Measurements from ENCODE around the gene SCO1.

SCO1 gene

DNA sequence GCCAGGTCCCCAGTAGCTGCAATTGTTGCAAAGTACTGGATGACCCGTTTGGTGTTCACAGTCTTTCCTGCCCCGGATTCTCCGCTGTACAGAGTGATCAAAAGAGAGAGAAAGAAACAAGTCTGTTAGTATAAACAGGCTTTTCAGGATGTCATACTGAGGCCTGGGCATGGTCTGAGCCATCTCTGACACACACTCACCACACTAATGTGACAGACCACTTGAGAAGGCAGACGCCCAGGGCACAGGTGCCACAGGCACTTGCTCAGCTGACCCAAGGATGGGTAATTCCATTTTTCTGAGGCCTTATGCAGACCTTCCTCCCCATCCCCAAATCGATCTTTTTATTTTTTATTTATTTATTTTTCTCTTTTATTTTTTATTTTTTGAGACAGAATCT, 47.7 kb downstream of the SCO1 start:
- ATAC-seq, result no peak
- Mint-ChIP-seq H3K4me1 (peaks cover 6% of the 10 kb centered on the region), H3K9me3 (no peaks in the 10 kb centered on the region), H3K36me3 (peaks cover 7% of the 10 kb centered on the region), H3K27me3 (peaks cover 10% of the 10 kb centered on the region), H3K4me3 (no peak overlapping the region), H3K27ac (no peak overlapping the region)

DNA sequence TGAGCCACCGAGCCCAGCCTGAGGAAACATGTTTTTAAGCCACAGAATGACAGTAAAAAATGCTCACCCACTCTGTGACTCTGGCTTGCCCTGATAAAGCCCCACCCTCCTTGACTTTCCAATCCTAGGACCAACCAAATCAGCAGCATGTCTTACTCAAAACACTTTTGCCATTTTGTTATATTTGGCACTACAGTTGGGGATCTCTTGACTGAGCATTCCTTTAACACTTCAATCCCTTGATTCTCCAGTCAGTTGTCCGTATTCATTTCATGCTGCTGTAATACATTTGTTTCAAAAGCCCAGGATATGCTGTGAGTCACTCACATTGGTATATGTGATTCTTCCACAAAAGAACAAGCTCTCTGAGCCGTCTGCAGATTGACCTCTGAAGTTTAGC, 48.4 kb downstream of the SCO1 start:
- ATAC-seq, result no peak
- Mint-ChIP-seq H3K9me3 (no peaks in the 10 kb centered on the region), H3K36me3 (peaks cover 12% of the 10 kb centered on the region), H3K27me3 (peaks cover 4% of the 10 kb centered on the region), H3K4me1 (peaks cover 2% of the 10 kb centered on the region), H3K4me3 (no peak overlapping the region), H3K27ac (no peak overlapping the region)

GRCh38 chr17:10648381-10648780, 49.0 kb downstream of the SCO1 start:
- ATAC-seq, result no peak
- H3K4me3 Mint-ChIP-seq, result no peak overlapping the region
- no peak overlapping the region for H3K27ac Mint-ChIP-seq
- H3K36me3 Mint-ChIP-seq, result peaks cover 14% of the 10 kb centered on the region
- no peaks in the 10 kb centered on the region for H3K27me3 Mint-ChIP-seq
- H3K9me3 Mint-ChIP-seq, result no peaks in the 10 kb centered on the region
- no peaks in the 10 kb centered on the region for H3K4me1 Mint-ChIP-seq

DNA sequence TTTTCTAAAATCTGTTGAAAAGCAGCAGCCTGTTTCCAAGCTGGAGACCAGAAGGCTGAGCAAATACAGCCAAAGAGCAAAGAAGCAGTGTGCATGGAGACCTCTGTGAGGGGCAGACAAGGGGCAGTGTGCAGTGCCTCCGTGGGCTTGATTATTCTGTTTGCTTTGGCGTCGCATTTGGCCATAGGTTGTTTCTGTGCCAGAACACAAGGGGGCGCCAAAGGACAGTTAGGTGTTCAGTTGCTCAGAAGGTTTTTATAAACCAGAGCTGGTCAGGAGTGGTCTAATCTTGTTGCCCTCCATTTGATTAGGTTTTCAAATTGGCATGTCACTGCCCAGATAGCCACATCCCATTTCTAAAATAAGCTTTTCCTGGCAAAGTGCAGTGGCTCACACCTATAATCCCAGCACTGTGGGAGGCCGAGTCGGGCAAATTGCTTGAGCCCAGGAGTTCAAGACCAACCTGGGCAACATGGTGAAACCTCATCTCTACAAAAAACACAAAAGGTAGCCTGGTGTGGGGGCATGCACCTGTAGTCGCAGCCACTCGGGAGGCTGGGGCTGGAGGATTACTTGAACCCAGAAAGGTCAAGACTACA, 50.8 kb downstream of the SCO1 start:
- Mint-ChIP-seq H3K27me3 (no peaks in the 10 kb centered on the region), H3K9me3 (no peaks in the 10 kb centered on the region), H3K4me3 (no peak overlapping the region), H3K4me1 (no peaks in the 10 kb centered on the region), H3K36me3 (peaks cover 28% of the 10 kb centered on the region), H3K27ac (no peak overlapping the region)
- peak; percentile 24 for ATAC-seq

DNA sequence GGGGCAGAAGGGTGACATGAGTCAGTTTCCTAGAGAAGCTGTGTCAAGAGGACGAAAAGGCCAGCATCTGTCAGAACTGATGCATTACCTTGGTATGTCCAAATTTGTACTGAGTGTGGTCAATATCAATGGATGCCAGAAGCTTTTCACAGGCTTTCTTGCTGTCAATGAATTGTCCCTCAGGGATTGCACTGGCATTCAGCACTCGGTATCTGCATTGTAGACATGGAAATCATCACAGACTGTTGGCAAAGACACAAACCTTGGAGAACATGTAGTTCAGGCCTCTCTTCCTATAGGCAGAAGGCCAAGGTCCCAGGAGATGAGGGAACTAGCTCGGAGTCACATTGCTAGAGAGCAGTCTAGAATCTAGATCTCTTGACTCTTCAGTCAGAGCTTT, 56.9 kb downstream of the SCO1 start:
- Mint-ChIP-seq H3K36me3 (peaks cover 66% of the 10 kb centered on the region), H3K27me3 (no peaks in the 10 kb centered on the region), H3K9me3 (no peaks in the 10 kb centered on the region)

DNA sequence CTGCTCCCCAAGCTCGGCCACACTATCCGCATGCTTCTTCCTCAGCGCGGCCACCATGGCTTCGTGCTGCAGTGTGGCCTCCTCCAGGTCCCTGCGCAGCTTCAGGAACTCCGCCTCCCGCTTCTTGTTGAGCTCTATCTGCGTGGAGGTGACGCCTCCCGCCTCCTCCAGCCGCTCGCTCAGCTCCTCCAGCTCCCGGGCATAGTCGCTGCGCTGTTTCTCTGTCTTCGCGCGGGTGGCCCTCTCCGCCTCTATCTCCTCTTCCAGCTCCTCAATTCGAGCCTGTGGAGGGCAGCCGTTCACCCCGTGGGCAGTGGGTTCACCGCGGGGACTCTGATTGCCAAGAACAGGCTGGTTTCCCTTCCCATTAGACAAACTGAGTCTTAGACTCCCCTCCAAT, 59.2 kb downstream of the SCO1 start:
- ATAC-seq, result no peak
- H3K4me3 Mint-ChIP-seq, result no peak overlapping the region
- H3K27me3 Mint-ChIP-seq, result no peaks in the 10 kb centered on the region
- H3K36me3 Mint-ChIP-seq, result peaks cover 68% of the 10 kb centered on the region
- no peak overlapping the region for H3K27ac Mint-ChIP-seq
- H3K9me3 Mint-ChIP-seq, result no peaks in the 10 kb centered on the region
- H3K4me1 Mint-ChIP-seq, result peaks cover 23% of the 10 kb centered on the region

More for the DNA sequence above, 56.9 kb downstream of the SCO1 start:
- no peak for ATAC-seq
- no peak overlapping the region for H3K4me3 Mint-ChIP-seq
- H3K4me1 Mint-ChIP-seq, result peaks cover 5% of the 10 kb centered on the region
- H3K27ac Mint-ChIP-seq, result no peak overlapping the region

DNA sequence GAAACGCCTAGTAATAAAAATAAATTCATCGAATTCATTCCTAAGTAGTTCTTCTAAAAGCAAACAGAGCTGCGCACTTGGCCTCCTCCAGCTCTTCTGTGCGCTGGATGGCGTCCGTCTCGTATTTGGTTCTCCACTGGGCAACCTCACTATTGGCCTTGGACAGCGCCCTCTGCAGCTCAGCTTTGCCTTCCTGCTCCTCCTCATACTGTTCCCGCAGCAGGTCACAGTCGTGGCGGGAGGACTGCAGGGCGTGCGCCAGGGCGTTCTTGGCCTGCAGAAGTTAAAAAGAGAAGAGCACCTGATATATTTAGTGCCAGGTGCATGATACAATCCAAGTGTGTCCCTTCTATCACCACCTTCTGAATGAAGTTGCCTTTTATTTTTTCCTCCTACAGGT, 62.0 kb downstream of the SCO1 start:
- Mint-ChIP-seq H3K36me3 (peaks cover 53% of the 10 kb centered on the region), H3K4me1 (peaks cover 30% of the 10 kb centered on the region), H3K27ac (peak overlapping the region; percentile 60), H3K9me3 (no peaks in the 10 kb centered on the region), H3K4me3 (no peak overlapping the region), H3K27me3 (no peaks in the 10 kb centered on the region)
- ATAC-seq, result no peak

DNA sequence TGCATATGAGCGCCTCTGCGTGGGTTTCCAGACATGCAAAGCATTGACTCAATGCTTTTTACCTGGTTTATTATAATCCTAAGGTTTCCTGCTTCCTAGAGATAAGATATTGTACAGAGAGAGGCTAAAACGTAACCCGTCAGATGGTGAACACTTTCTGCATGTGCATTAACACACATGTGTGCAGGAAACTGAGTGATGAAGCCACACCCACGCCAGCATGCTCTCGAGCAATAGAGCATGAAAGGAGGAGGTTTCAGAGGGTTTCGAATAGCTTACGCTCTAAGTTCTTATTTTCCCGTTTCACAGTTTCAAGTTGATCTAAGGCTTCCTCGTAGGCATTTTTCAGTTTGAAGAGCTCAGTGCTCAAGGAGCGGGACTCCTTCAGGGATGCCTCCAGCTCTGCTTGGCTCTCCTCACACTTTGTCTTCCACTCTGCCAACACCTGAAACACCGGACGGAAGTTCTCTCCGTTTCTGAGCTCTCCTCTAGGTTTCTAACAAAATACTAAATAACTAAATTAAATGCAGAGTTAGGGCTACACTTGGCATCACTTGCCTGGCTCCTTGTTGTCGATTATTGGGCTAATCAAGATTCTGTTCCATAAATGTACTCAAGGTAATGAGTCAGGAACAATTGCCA, 63.5 kb downstream of the SCO1 start:
- Mint-ChIP-seq H3K9me3 (no peaks in the 10 kb centered on the region), H3K4me1 (peaks cover 30% of the 10 kb centered on the region), H3K4me3 (peak overlapping the region; percentile 61), H3K27ac (peak overlapping the region; percentile 80), H3K36me3 (peaks cover 53% of the 10 kb centered on the region), H3K27me3 (no peaks in the 10 kb centered on the region)
- peak; percentile 97 for ATAC-seq

DNA sequence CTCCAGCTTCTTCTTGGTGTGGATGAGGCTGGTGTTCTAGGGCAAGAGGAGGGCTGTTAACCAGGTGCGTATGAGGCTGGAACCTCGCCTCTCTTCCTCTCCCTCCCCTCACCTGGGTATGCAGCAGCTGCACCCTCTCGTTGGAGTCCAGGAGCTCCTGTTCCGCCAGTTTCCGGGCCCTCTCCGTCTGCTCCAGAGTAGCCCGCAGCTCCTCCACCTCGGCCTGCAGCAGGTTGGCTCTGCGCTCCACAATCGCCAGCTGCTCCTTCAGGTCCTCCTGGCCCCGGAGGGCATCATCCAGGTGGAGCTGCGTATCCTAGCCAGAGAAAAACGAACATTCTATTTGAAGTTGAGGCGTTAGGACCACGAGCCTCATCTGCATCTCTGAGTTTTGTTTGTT, 65.6 kb downstream of the SCO1 start:
- Mint-ChIP-seq H3K9me3 (no peaks in the 10 kb centered on the region), H3K27me3 (no peaks in the 10 kb centered on the region), H3K36me3 (peaks cover 45% of the 10 kb centered on the region), H3K27ac (no peak overlapping the region), H3K4me1 (peaks cover 30% of the 10 kb centered on the region), H3K4me3 (no peak overlapping the region)
- no peak for ATAC-seq

DNA sequence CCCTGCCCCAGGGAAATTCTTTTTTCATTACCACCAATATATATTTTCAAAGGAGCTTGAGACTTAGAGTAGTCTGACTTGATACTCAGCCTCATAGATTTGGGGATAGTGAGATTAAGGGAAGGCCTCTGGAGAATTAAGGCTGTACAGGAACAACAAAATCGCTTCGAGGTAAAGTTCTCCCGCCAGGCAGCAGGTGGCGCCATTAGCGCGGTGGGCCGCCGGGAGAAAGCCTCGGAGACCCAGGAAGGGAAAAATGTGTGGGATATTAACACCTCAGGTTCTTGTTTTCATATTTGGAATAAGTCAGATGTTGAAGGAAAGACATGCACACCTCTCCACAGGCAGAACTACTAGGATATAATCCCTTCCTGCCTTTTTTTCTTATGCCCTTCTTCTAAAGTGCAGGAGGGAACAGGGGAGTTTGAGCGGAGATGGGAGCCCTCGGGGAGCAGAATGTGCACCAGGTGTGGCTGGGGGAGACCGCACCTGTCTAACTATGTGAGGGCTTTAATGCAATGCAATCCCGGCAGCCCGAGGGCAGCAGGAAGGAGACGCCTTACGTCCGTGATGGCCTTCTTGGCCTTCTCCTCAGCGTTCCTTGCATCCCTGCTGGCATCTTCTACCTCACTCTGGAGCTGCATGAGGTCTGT, 66.2 kb downstream of the SCO1 start:
- no peaks in the 10 kb centered on the region for H3K27me3 Mint-ChIP-seq
- H3K9me3 Mint-ChIP-seq, result no peaks in the 10 kb centered on the region
- no peak for ATAC-seq
- no peak overlapping the region for H3K4me3 Mint-ChIP-seq
- H3K4me1 Mint-ChIP-seq, result peaks cover 30% of the 10 kb centered on the region
- H3K27ac Mint-ChIP-seq, result no peak overlapping the region
- peaks cover 45% of the 10 kb centered on the region for H3K36me3 Mint-ChIP-seq

DNA sequence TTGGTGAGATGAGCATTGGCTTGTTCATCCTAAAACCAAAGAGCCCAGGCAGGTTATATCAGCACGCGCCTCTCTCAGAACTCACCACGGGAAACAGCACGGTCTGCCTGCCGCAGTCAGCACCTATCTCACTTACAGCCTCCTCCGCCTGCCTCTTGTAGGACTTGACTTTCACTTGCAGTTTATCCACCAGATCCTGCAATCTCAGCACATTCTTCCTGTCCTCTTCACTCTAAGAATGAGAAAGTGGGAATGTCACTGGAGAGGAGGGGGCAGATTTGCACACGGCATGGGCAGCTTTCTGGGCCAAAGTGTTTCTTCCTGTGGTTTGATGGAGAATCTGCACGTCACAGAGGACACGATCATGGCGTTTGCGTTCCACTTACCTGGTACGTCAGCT, 67.6 kb downstream of the SCO1 start:
- Mint-ChIP-seq H3K27ac (no peak overlapping the region), H3K36me3 (peaks cover 32% of the 10 kb centered on the region), H3K4me1 (peaks cover 21% of the 10 kb centered on the region), H3K27me3 (no peaks in the 10 kb centered on the region), H3K9me3 (no peaks in the 10 kb centered on the region), H3K4me3 (no peak overlapping the region)
- no peak for ATAC-seq

DNA sequence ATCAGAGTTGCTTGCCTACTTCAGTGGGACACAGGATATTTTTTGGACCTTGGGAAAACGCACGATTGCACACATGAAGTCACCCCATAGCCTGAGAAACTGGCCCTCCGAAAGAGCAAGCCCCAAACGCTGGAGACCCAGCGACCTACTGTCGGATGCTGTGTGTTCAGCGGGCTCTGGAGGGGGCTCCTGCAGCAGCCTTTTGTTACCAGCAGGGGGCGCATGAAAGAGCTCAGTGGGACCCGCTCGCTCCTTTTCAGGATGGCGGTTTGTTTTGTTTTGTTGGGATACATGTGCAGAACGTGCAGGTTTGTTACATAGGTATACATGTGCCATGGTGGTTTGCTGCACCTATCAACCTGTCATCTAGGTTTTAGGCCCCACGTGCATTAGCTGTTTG, 68.6 kb downstream of the SCO1 start:
- Mint-ChIP-seq H3K27me3 (no peaks in the 10 kb centered on the region), H3K36me3 (peaks cover 30% of the 10 kb centered on the region), H3K4me3 (no peak overlapping the region), H3K4me1 (peaks cover 11% of the 10 kb centered on the region), H3K27ac (no peak overlapping the region), H3K9me3 (no peaks in the 10 kb centered on the region)
- ATAC-seq, result no peak

DNA sequence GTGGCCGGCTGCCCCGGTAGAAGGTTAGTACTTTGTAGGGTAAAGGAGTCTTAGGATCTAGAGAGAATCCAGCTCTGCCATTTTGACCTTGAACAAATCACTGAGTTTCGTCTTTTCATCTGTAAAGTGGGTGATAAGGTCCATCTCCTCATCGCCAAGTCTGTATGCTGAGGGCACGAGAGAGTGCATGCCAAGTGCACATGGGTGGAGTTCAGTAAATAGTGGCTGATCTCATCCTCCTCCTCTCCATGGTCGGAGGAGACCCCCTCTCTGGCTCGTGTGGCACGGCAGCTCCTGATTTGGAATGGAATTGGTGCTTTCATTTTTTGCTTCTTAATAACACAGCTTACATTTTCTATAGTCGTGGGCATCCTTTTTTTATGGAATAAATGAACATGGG, 70.9 kb downstream of the SCO1 start:
- ATAC-seq, result no peak
- no peak overlapping the region for H3K4me3 Mint-ChIP-seq
- peaks cover 30% of the 10 kb centered on the region for H3K36me3 Mint-ChIP-seq
- peaks cover 7% of the 10 kb centered on the region for H3K4me1 Mint-ChIP-seq
- no peaks in the 10 kb centered on the region for H3K27me3 Mint-ChIP-seq
- H3K9me3 Mint-ChIP-seq, result no peaks in the 10 kb centered on the region
- H3K27ac Mint-ChIP-seq, result no peak overlapping the region

- Mint-ChIP-seq H3K27ac (no peak overlapping the region), H3K27me3 (peaks cover 3% of the 10 kb centered on the region), H3K4me3 (no peak overlapping the region), H3K36me3 (peaks cover 19% of the 10 kb centered on the region), H3K4me1 (no peaks in the 10 kb centered on the region), H3K9me3 (no peaks in the 10 kb centered on the region)
- no peak for ATAC-seq
Observed at GRCh38 chr17:10624969-10625368, 72.4 kb downstream of the SCO1 start.

- Mint-ChIP-seq H3K9me3 (no peaks in the 10 kb centered on the region), H3K4me1 (no peaks in the 10 kb centered on the region), H3K27me3 (peaks cover 8% of the 10 kb centered on the region), H3K4me3 (no peak overlapping the region), H3K36me3 (peaks cover 8% of the 10 kb centered on the region), H3K27ac (no peak overlapping the region)
- no peak for ATAC-seq
Observed at GRCh38 chr17:10623737-10624338, 73.5 kb downstream of the SCO1 start.
